Choroid plexus epithelial cell (primary cell): ENCODE data around the gene OR6Y1.

Experiments used
- DNase-seq: peaks from one replicate; pipeline ENCODE4 v3.0.0-alpha.2; 2010; ENCODE audit warnings: low read depth
- H3K4me3 ChIP-seq: 2 replicates; pipeline ENCODE4 v1.5.1; 2011; ENCODE audit warnings: low read depth, mild to moderate bottlenecking, control low read depth, low read length, moderate library complexity
- CTCF ChIP-seq: conservative IDR thresholded peaks from 2 replicates; pipeline ENCODE4 v1.5.1; 2011; ENCODE audit warnings: low read depth, mild to moderate bottlenecking, control low read depth, inconsistent platforms, low read length, moderate library complexity

Gene OR6Y1

GRCh38 chr1:158570480-158570879 lies 16.3 kb upstream of the OR6Y1 start, which contains the start of gene OR6P1:
OR6P1 (minus strand) TSS chr1:158570580; CDS start chr1:158563604, 6,976 bp downstream.
- H3K4me3 ChIP-seq = no peak within 1 kb of the TSS
- no peak for TF ChIP-seq CTCF
- no peak for DNase-seq

- DNase-seq = no peak
- no peak overlapping the region for H3K4me3 ChIP-seq
- TF ChIP-seq CTCF = no peak
Measured at GRCh38 chr1:158564608-158565007, 10.4 kb upstream of the OR6Y1 start.

DNA sequence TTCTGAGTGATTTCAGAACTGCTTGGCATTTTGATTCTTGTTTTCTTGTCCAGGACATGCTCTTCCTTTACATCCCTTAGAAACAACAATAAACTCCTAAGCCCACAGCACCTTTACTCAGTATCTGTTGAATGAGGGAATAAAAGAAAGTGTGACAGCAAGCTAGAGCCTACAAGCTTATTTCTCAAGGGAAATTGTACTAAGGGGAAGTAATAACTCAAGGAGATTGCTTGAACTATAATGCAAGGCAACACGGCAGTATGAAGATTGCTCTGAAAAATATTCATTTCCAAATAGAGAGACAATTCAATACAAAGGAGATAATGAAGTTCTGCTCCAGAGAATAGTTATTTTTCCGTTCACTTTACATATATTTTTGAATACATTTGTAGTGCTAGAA lies 9.6 kb upstream of the OR6Y1 start:
- no peak for DNase-seq
- TF ChIP-seq CTCF = no peak
- no peak overlapping the region for H3K4me3 ChIP-seq

DNA sequence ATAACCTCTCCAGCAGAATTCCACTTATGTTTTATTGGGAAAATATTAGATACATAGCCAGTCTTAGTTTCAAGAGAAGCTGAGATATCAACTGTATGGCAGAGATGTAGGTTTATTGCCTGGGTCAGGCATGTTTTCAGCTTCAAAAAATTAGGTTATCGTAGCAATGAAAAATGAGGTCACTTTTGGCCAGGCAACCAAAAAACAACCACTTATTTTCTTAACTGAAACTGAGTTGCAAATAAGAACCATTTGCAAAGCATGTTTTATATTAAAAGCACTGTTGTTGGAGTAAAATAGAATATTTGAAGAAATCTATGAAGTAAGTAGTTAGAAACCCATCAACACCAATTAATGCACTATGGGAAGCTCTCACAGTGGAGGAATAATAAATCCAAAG lies 5.5 kb upstream of the OR6Y1 start:
- H3K4me3 ChIP-seq = no peak overlapping the region
- no peak for DNase-seq
- no peak for TF ChIP-seq CTCF

- no peak for DNase-seq
- no peak for TF ChIP-seq CTCF
- no peak overlapping the region for H3K4me3 ChIP-seq
Measured at GRCh38 chr1:158552296-158552695, 1.9 kb downstream of the OR6Y1 start.

DNA sequence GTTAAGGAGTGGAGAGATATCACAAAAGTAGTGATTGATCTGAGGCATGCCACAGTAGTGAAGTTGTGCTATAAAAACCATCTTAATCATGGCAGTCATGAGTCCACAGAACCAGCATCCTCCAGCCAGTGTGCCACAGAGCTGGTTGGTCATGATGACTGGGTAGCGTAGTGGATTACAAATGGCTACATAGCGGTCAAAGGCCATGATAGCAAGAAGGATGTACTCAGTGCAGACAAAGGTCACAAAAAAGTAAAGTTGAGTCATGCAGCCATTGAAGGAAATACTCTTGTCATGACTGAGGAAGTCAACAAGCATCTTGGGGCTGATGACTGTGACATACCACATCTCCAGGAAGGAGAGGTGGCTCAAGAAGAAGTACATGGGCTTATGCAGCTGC lies 6.7 kb downstream of the OR6Y1 start:
- TF ChIP-seq CTCF = no peak
- no peak overlapping the region for H3K4me3 ChIP-seq
- DNase-seq = no peak

DNA sequence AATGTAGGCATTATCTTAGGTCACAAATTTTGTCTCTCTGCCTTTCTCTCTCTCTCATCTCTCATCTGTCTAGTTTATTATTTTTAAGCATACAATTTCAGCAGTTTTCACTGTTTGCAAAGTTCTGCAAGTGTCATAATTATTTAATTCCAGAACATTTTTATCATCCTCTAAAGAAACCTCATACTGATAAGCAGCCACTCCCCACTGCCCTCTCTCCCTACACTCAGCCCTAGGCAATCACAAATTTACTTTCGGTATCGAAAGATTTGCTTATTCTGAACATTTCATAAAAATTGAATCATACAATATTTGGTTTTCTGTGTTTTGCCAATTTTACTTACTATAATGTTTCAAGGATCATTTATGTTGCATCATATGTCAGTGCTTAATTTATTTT lies 16.6 kb downstream of the OR6Y1 start:
- no peak for DNase-seq
- TF ChIP-seq CTCF = no peak
- H3K4me3 ChIP-seq = no peak overlapping the region
